AG09319 (cell line): ENCODE results near the gene SLCO1B3.

Experiments used
- DNase-seq: peaks from one replicate; pipeline ENCODE4 v3.0.0-alpha.2; 2010; ENCODE audit warnings: low read depth; ENCODE audit errors: extremely low read depth
- TF ChIP-seq, protein P1 (sequence below): IDR thresholded peaks from 2 replicates; pipeline ENCODE4 v1.5.1; 2011; ENCODE audit warnings: low read depth, mild to moderate bottlenecking, inconsistent platforms, low read length, moderate library complexity

Gene SLCO1B3

DNA sequence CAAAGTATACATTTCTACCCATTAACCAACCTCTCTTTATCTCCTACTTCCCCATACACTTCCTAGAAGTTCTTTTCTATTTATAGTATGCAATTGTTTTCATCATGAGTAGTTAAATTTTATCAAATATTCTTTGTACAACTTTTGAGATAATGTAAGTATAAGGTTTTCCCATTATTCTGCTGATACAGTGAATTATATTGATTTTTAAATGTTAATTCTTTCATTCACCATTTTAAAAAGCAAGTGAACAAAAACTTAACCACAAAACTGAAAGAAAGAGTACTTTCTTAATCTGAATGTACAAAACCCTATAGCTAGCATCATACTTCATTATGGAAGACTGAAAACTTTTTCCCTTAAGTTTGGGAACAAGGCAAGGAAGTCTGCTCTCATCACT is 9.5 kb upstream of the SLCO1B3 start:
- DNase-seq, result no peak
- TF ChIP-seq, protein P1, sequence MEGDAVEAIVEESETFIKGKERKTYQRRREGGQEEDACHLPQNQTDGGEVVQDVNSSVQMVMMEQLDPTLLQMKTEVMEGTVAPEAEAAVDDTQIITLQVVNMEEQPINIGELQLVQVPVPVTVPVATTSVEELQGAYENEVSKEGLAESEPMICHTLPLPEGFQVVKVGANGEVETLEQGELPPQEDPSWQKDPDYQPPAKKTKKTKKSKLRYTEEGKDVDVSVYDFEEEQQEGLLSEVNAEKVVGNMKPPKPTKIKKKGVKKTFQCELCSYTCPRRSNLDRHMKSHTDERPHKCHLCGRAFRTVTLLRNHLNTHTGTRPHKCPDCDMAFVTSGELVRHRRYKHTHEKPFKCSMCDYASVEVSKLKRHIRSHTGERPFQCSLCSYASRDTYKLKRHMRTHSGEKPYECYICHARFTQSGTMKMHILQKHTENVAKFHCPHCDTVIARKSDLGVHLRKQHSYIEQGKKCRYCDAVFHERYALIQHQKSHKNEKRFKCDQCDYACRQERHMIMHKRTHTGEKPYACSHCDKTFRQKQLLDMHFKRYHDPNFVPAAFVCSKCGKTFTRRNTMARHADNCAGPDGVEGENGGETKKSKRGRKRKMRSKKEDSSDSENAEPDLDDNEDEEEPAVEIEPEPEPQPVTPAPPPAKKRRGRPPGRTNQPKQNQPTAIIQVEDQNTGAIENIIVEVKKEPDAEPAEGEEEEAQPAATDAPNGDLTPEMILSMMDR, result no peak

DNA sequence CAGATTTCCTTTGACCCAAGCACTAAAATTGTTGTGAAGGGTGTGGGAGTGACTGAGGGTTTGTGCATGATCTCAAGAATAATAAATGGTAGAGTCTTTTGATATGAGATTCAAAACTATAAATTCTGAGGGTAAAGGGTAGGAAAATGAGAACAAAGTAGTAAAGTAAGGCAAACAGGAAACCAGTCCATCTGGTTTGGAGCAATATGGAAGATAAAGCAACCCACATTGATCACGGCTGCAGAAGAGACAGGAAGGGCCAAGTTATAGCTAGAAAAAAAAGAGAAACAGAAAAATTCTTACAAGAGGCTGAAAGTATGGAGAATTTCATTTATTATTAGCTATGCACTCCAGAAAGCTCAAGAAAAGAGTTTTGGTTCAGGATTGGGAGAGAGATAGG is 4.6 kb upstream of the SLCO1B3 start:
- no peak for DNase-seq

DNA sequence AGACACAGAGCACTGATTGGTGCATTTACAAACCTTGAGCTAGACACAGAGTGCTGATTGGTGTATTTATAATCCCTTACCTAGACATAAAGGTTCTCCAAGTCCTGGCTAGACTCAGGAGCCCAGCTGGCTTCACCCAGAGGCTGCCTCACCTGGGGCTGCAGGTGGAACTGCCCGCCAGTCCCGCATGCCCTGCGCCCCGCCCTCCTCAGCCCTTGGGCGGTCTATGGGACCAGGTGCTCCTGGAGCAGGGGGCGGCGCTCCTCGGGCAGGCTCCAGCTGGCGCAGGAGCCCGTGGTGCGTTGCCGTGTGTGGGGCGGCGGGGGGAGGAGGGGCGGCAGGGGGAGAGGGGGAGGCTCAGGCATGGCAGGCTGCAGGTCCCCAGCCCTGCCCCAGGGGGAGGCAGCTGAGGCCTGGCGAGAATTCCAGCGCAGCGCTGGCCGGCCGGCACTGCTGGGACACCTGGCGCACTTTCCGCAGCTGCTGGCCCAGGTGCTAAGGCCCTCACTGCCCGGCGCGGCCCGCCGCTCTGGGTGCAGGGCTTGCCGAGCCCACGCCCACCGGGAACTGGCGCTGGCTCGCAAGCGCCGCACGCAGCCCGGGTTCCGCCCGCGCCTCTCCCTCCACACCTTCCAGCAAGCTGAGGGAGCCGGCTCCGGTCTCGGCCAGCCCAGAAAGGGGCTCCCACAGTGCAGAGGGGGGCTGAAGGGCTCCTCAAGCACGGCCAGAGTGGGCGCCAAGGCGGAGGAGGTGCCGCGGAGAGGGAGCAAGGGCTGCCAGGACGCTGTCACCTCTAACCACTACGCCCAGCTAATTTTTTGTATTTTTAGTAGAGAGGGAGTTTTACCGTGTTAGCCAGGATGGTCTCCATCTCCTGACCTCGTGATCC is 3.1 kb upstream of the SLCO1B3 start:
- TF ChIP-seq, protein P1, result no peak
- no peak for DNase-seq

More for the DNA sequence above, 4.6 kb upstream of the SLCO1B3 start:
- TF ChIP-seq, protein P1, result no peak

- TF ChIP-seq, protein P1, result no peak
- DNase-seq, result no peak
Measured at GRCh38 chr12:20808521-20808920, 2.0 kb upstream of the SLCO1B3 start.

DNA sequence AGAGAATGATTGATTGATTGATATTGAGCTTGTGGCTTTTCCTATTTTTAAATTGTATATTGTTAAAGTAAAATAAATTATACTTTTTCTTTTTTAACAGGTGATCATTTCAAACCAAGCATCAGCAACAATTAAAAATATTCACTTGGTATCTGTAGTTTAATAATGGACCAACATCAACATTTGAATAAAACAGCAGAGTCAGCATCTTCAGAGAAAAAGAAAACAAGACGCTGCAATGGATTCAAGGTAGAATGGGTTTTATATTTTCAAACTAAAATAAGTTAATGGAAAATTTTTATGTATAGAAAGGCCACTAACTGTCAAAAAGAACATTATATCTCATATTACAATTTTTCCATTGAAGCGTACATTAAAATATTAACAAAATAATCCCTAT is 5.1 kb downstream of the SLCO1B3 start:
- TF ChIP-seq, protein P1, result no peak

GRCh38 chr12:20822415-20822814 is 11.9 kb downstream of the SLCO1B3 start:
- TF ChIP-seq, protein P1, result no peak
- no peak for DNase-seq

More for the DNA sequence above, 5.1 kb downstream of the SLCO1B3 start:
- no peak for DNase-seq

GRCh38 chr12:20822925-20823324 is 12.4 kb downstream of the SLCO1B3 start:
- TF ChIP-seq, protein P1, result no peak
- DNase-seq, result no peak
